ENCODE data around the gene FBXO48. TPM values are rescaled to one million over a fixed set of nuclear protein-coding genes. Genes with fewer than 3 reads are reported as not detected.

The FBXO48 gene
- total and polyA plus RNA-seq, 2 of the 8 experiments (the other 6 are each of a cell fraction or from before 2014, with no cell fraction given), result 1.1 to 1.5 TPM

GRCh38 chr2:68426446-68426845 is 40.6 kb downstream of the FBXO48 start:
- no peak overlapping the region for H3K14ac ChIP-seq (ENCODE audit: insufficient read length)
- H3K9me3 ChIP-seq (ENCODE audit: insufficient read depth in 2 of 2, low read depth in 1 of 2, low read length in 1 of 2), result no peaks in the 10 kb centered on the region
- no peak overlapping the region for H4K5ac ChIP-seq (ENCODE audit: insufficient read length, low read depth, low read length)
- no peaks in the 10 kb centered on the region for H3K79me2 ChIP-seq (ENCODE audit: control insufficient read depth in 1 of 2, insufficient read depth in 2 of 2, low read length in 2 of 2)
- H3K4me2 ChIP-seq (ENCODE audit: insufficient read depth in 1 of 2, low read depth in 2 of 2, low read length in 2 of 2), result no peak overlapping the region
- no peaks in the 10 kb centered on the region for H3K36me3 ChIP-seq (ENCODE audit: control insufficient read depth in 2 of 4, insufficient read depth in 4 of 4, low read length in 3 of 4)
- H3K4me3 ChIP-seq (ENCODE audit: extremely low read depth in 1 of 4, insufficient read depth in 2 of 4, low read depth in 3 of 4, low read length in 4 of 4), result no peak overlapping the region
- no peak overlapping the region for H2BK20ac ChIP-seq (ENCODE audit: low read length)
- H4K8ac ChIP-seq (ENCODE audit: extremely low read depth, insufficient read depth, low read length), result no peak overlapping the region
- no peak overlapping the region for H2AFZ ChIP-seq (ENCODE audit: low read length)
- H2BK15ac ChIP-seq (ENCODE audit: low read length), result no peak overlapping the region
- H3K18ac ChIP-seq (ENCODE audit: extremely low read depth, low read length), result no peak overlapping the region
- 71% methylated on average over 1 of the region's 1 CpG; no CpG with 5 or more reads in 1 of the 2 experiments for WGBS, 2 experiments (ENCODE audit: extremely low coverage in 1 of 2, insufficient coverage in 1 of 2, insufficient read length in 1 of 2, insufficient replicate concordance in 2 of 2, low coverage in 1 of 2, low lambda C conversion rate in 2 of 2, missing lambda C conversion rate in 1 of 2)
- no peak overlapping the region for H3K27ac ChIP-seq (ENCODE audit: low read depth, low read length)
- ChIA-PET POLR2A (ENCODE audit: partially characterized antibody) (interaction anchor here (0.7 kb wide), 1 partner anchor 21 kb away, joined by 3 read pairs; no protein-coding TSS in a partner anchor), CTCF (ENCODE audit: partially characterized antibody) (interaction anchor here (1.3 to 4.2 kb wide), 2 partner anchors 10 to 14 kb away, joined by 3 to 16 read pairs; no protein-coding TSS in a partner anchor)
- no peak overlapping the region for H3K9ac ChIP-seq (replicated peaks in 1 of 4; ENCODE audit: extremely low read depth in 1 of 4, low read depth in 3 of 4, low read length in 3 of 4)
- no peak overlapping the region for H4K91ac ChIP-seq (replicated peaks; ENCODE audit: insufficient read length, low read length)
- no peaks in the 10 kb centered on the region for H3K4me1 ChIP-seq (replicated peaks in 1 of 4; ENCODE audit: control insufficient read depth in 3 of 4, insufficient read depth in 4 of 4, low read length in 3 of 4)
- FAIRE-seq (no peak), DNase-seq (ENCODE audit: low read depth in 1 of 2, low spot score in 2 of 2) (no peak)
- H2BK120ac ChIP-seq (replicated peaks; ENCODE audit: low read depth, low read length), result no peak overlapping the region
- H3K23me2 ChIP-seq (ENCODE audit: low read depth, low read length), result no peaks in the 10 kb centered on the region
- no peak overlapping the region for H3K4ac ChIP-seq (replicated peaks; ENCODE audit: insufficient read length, low read depth, low read length)
- no peaks in the 10 kb centered on the region for H3K79me1 ChIP-seq (ENCODE audit: low read depth, low read length)
- no peak overlapping the region for H3K23ac ChIP-seq (ENCODE audit: insufficient read length)
- H2BK12ac ChIP-seq (ENCODE audit: low read depth, low read length), result no peak overlapping the region
- H3K56ac ChIP-seq (replicated peaks; ENCODE audit: insufficient read length, low read depth, low read length), result no peak overlapping the region
- H2AK5ac ChIP-seq (ENCODE audit: low read depth, low read length), result no peak overlapping the region
- H3K27me3 ChIP-seq (replicated peaks in 1 of 4; ENCODE audit: control insufficient read depth in 3 of 4, extremely low read depth in 1 of 4, insufficient read depth in 3 of 4, low read length in 3 of 4), result no peaks in the 10 kb centered on the region
- no peak overlapping the region for H2BK5ac ChIP-seq (ENCODE audit: low read depth, low read length)
- no peaks in the 10 kb centered on the region for H4K20me1 ChIP-seq (replicated peaks in 1 of 2; ENCODE audit: control insufficient read depth in 1 of 2, insufficient read depth in 2 of 2, low read length in 2 of 2)
- TF ChIP-seq JUN (IDR thresholded peaks at IDR 0.05; ENCODE audit: low read depth, low read length) (no peak), CTBP2 (IDR thresholded peaks at IDR 0.05; ENCODE audit: borderline replicate concordance, insufficient read depth, insufficient read length, low read length) (no peak), BCL11A (IDR thresholded peaks at IDR 0.05; ENCODE audit: low read depth in 2 of 2, low read length in 2 of 2) (no peak), SRF (IDR thresholded peaks at IDR 0.05; ENCODE audit: low read depth, low read length) (no peak), EP300 (IDR thresholded peaks at IDR 0.05; ENCODE audit: borderline replicate concordance in 1 of 2, low read depth in 2 of 2, low read length in 2 of 2) (no peak), CTCF (IDR thresholded peaks at IDR 0.05; ENCODE audit: control extremely low read depth in 1 of 3, insufficient read depth in 1 of 3, low read depth in 1 of 3, low read length in 3 of 3) (no peak), CBX5 (IDR thresholded peaks at IDR 0.05; ENCODE audit: low read depth, low read length) (no peak), TAF1 (IDR thresholded peaks at IDR 0.05; ENCODE audit: low read depth, low read length) (no peak), EGR1 (IDR thresholded peaks at IDR 0.05; ENCODE audit: borderline replicate concordance, low read depth, low read length) (no peak), E2F6 (IDR thresholded peaks at IDR 0.05) (no peak), SUZ12 (IDR thresholded peaks at IDR 0.05; ENCODE audit: low read length) (no peak)
